ENCODE measurements around the gene KLHL13.
"Not testable (repeated sequence)": the region's sequence is repeated elsewhere in the genome, so short reads cannot be mapped to it uniquely, and the experiment has no call there.

DNA sequence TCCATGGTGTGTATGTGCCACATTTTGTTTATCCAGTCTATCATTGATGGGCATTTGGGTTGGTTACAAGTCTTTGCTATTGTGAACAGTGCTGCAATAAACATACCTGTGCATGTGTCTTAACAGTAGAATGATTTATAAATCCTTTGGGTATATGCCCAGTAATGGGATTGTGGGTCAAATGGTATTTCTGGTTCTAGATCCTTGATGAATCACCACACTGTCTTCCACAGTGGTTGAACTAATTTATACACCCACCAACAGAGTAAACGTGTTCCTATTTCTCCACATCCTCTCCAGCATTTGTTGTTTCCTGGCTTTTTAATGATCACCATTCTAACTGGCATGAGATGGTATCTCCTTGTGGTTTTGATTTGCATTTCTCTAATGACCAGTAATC lies 177.3 kb downstream of the KLHL13 start:
- TF ChIP-seq ZNF274 (IDR thresholded peaks at IDR 0.05; ENCODE audit: low read depth, low read length); SUZ12 (IDR thresholded peaks at IDR 0.05; ENCODE audit: extremely low read depth, insufficient read depth, insufficient read length): not testable (repeated sequence)

Measured in NT2/D1 (cell line).